CD14-positive monocyte (primary cell): Measurements from ENCODE around the gene PDK2. TPM values are rescaled to one million over a fixed set of nuclear protein-coding genes. Genes with fewer than 3 reads are reported as not detected.

Source experiments
- DNase-seq, 3 donors: peaks; one replicate each; pipeline ENCODE4 v3.0.0-alpha.2; 2011 to 2022
- H2AFZ ChIP-seq: 2 replicates; pipeline ENCODE4 v1.6.0; 2012; ENCODE audit warnings: mild to moderate bottlenecking, low read depth, low read length, inconsistent platforms; ENCODE audit not compliant: insufficient read depth, poor library complexity, severe bottlenecking
- H3K27ac ChIP-seq, 2 donors: 1 replicate in 1 of 2; 2 replicates in 1 of 2; pipeline ENCODE4 v1.5.1; 2012 to 2013; ENCODE audit warnings: low read length in 2 of 2, control low read depth in 1 of 2, inconsistent platforms in 1 of 2, low read depth in 1 of 2, mild to moderate bottlenecking in 1 of 2
- H3K27me3 ChIP-seq, 2 donors: one replicate each; pipeline versions ENCODE4 v1.6.0 to v1.6.1; 2011 to 2013; ENCODE audit warnings: low read length in 2 of 2; ENCODE audit not compliant: control insufficient read depth in 2 of 2, insufficient read depth in 2 of 2
- H3K36me3 ChIP-seq, 2 donors: replicated peaks in 1 of 2; 1 replicate in 1 of 2; 2 replicates in 1 of 2; pipeline versions ENCODE4 v1.5.1 to v1.6.1; 2012 to 2013; ENCODE audit warnings: low read length in 2 of 2, control low read depth in 1 of 2, inconsistent platforms in 1 of 2, mild to moderate bottlenecking in 1 of 2; ENCODE audit not compliant: insufficient read depth in 2 of 2, control insufficient read depth in 1 of 2
- H3K4me1 ChIP-seq, 2 donors: 1 replicate in 1 of 2; 2 replicates in 1 of 2; pipeline versions ENCODE4 v1.5.1 to v1.6.1; 2012 to 2013; ENCODE audit warnings: low read length in 2 of 2, control low read depth in 1 of 2, inconsistent platforms in 1 of 2, mild to moderate bottlenecking in 1 of 2, moderate library complexity in 1 of 2; ENCODE audit not compliant: insufficient read depth in 2 of 2, control insufficient read depth in 1 of 2
- H3K4me2 ChIP-seq: replicated peaks from 2 replicates; pipeline ENCODE3; 2012; ENCODE audit warnings: low read length, moderate library complexity, mild to moderate bottlenecking; ENCODE audit not compliant: poor library complexity, severe bottlenecking; ENCODE audit errors: extremely low read depth
- H3K4me3 ChIP-seq, 3 experiments: fragments of 200-600 bp in 1 of 3; sonication (generic) in 1 of 3; replicated peaks in 1 of 3; 1 replicate in 2 of 3; 2 replicates in 1 of 3; pipeline ENCODE4 v1.5.1; 2011 to 2013; ENCODE audit warnings: low read length in 3 of 3, mild to moderate bottlenecking in 3 of 3, control low read depth in 2 of 3, low read depth in 2 of 3, inconsistent platforms in 1 of 3, moderate library complexity in 1 of 3
- H3K79me2 ChIP-seq: 2 replicates; pipeline ENCODE4 v1.6.0; 2012; ENCODE audit warnings: mild to moderate bottlenecking, control low read depth, inconsistent platforms, low read length, moderate library complexity; ENCODE audit not compliant: insufficient read depth
- H3K9ac ChIP-seq: 2 replicates; pipeline ENCODE4 v1.6.0; 2017; ENCODE audit warnings: low read length, mild to moderate bottlenecking; ENCODE audit not compliant: insufficient read depth, poor library complexity, severe bottlenecking
- H3K9me3 ChIP-seq, 2 donors: replicated peaks in 1 of 2; 1 replicate in 1 of 2; 2 replicates in 1 of 2; pipeline versions ENCODE4 v1.5.1 to v1.6.1; 2012 to 2013; ENCODE audit warnings: low read length in 2 of 2, control low read depth in 1 of 2; ENCODE audit not compliant: control insufficient read depth in 1 of 2, insufficient read depth in 1 of 2
- H4K20me1 ChIP-seq: 2 replicates; pipeline ENCODE4 v1.6.0; 2012; ENCODE audit warnings: mild to moderate bottlenecking, low read length, control low read depth, moderate library complexity; ENCODE audit not compliant: insufficient read depth
- H3K27ac Mint-ChIP-seq, 7 donors: one replicate each; pipeline ENCODE4 v1.8.0; 2020; ENCODE audit warnings: mild to moderate bottlenecking in 7 of 7, mixed read lengths in 7 of 7, moderate library complexity in 6 of 7, inconsistent platforms in 2 of 7
- H3K27me3 Mint-ChIP-seq, 3 donors: one replicate each; pipeline ENCODE4 v1.8.0; 2021 to 2022; ENCODE audit warnings: low read depth in 3 of 3, mild to moderate bottlenecking in 3 of 3, mixed read lengths in 3 of 3, moderate library complexity in 3 of 3, inconsistent platforms in 1 of 3
- H3K36me3 Mint-ChIP-seq, 2 donors: one replicate each; pipeline ENCODE4 v1.8.0; 2020; ENCODE audit warnings: mixed read lengths in 2 of 2, inconsistent platforms in 1 of 2, mild to moderate bottlenecking in 1 of 2
- H3K4me1 Mint-ChIP-seq: one replicate; pipeline ENCODE4 v1.8.0; 2020; ENCODE audit warnings: mild to moderate bottlenecking, mixed read lengths
- H3K4me3 Mint-ChIP-seq, 2 donors: one replicate each; pipeline ENCODE4 v1.8.0; 2020; ENCODE audit warnings: mild to moderate bottlenecking in 2 of 2, mixed read lengths in 2 of 2, moderate library complexity in 1 of 2
- H3K9me3 Mint-ChIP-seq, 7 donors: one replicate each; pipeline ENCODE4 v1.8.0; 2020 to 2022; ENCODE audit warnings: mixed read lengths in 7 of 7, mild to moderate bottlenecking in 6 of 7, moderate library complexity in 6 of 7, inconsistent platforms in 2 of 7
- WGBS: methylation state at CpG from one replicate; pipeline ENCODE4 v1.1.5; 2013; ENCODE audit warnings: missing lambda C conversion rate; ENCODE audit not compliant: insufficient coverage; 5-methylcytosine and 5-hydroxymethylcytosine counted together
- intact Hi-C, 2 donors: fragments of 100-400 bp; cut with micrococcal nuclease; formaldehyde crosslinking; loops; one replicate each; pipeline versions ENCODE4 v1.15.0 to v1.15.1; 2023
- polyA plus RNA-seq, 3 donors: library from polyadenylated mRNA; depleted of rRNA in 1 of 3; unstranded in 2 of 3; stranded (reverse) in 1 of 3; fragments of 300-500 nt in 2 of 3; fragments of >200 nt in 1 of 3; fragmentation: Illumina TruSeq in 2 of 3; gene quantifications; 1 replicate in 2 of 3; 2 replicates in 1 of 3; pipeline ENCODE4 v1.2.3, GENCODE V29; 2012 to 2021
- TF ChIP-seq, protein P1 (sequence below): fragments of 200-600 bp; IDR thresholded peaks from one replicate; pipeline ENCODE4 v1.8.0; 2022; ENCODE audit warnings: antibody characterized with exemption, mild to moderate bottlenecking

Gene PDK2
- polyA plus RNA-seq, 3 donors = 15.9 to 43.0 (median 23.4) TPM

DNA sequence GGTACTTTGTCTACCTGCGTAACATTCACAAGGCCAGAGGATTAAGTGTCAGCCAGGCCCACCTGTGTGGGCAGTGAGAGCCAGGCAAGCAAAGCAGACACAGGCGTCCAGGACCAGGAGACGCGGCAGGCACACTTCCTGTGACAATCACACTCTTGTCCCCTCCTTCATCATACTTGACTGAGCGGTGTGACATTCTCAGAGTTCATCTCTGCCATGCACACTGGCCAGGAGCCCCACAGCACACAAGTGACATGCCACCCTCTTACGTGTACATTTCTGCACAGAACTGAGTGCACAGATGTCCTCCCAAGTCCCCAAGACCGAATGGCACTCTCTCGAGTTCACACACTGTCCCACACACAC is 46.6 kb downstream of the PDK2 start:
- WGBS = 47% methylated on average over 6 of the region's 8 CpGs
- Histone ChIP-seq H3K4me2 (peak overlapping the region; percentile 21), H3K36me3 (peaks cover 86 to 100% of the 10 kb centered on the region in 2 donors), H3K9ac (no peak overlapping the region), H3K9me3 (no peaks in the 10 kb centered on the region), H3K4me3 (peak overlapping the region in 1 of 3 experiments; percentile 7), H2AFZ (no peak overlapping the region), H3K27ac (peak overlapping the region; percentile 1 to 57), H3K4me1 (peaks cover 64 to 73% of the 10 kb centered on the region in 2 donors), H3K79me2 (peaks cover 81% of the 10 kb centered on the region), H4K20me1 (peaks cover 100% of the 10 kb centered on the region), H3K27me3 (no peaks in the 10 kb centered on the region)
- DNase-seq = no peak
- TF ChIP-seq, protein P1, sequence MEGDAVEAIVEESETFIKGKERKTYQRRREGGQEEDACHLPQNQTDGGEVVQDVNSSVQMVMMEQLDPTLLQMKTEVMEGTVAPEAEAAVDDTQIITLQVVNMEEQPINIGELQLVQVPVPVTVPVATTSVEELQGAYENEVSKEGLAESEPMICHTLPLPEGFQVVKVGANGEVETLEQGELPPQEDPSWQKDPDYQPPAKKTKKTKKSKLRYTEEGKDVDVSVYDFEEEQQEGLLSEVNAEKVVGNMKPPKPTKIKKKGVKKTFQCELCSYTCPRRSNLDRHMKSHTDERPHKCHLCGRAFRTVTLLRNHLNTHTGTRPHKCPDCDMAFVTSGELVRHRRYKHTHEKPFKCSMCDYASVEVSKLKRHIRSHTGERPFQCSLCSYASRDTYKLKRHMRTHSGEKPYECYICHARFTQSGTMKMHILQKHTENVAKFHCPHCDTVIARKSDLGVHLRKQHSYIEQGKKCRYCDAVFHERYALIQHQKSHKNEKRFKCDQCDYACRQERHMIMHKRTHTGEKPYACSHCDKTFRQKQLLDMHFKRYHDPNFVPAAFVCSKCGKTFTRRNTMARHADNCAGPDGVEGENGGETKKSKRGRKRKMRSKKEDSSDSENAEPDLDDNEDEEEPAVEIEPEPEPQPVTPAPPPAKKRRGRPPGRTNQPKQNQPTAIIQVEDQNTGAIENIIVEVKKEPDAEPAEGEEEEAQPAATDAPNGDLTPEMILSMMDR = no peak
- intact Hi-C loops = no loop called here
- Mint-ChIP-seq H3K4me1 (peaks cover 74% of the 10 kb centered on the region), H3K36me3 (peaks cover 95 to 98% of the 10 kb centered on the region in 2 donors), H3K9me3 (peaks cover 0 to 5% (median 1%) of the 10 kb centered on the region in 7 donors), H3K4me3 (peak overlapping the region in 1 of 2 donors; percentile 27), H3K27me3 (peaks cover 0 to 1% (median 0%) of the 10 kb centered on the region in 3 donors), H3K27ac (peak overlapping the region in 5 of 7 donors; percentile 30 to 87 (median 50))

DNA sequence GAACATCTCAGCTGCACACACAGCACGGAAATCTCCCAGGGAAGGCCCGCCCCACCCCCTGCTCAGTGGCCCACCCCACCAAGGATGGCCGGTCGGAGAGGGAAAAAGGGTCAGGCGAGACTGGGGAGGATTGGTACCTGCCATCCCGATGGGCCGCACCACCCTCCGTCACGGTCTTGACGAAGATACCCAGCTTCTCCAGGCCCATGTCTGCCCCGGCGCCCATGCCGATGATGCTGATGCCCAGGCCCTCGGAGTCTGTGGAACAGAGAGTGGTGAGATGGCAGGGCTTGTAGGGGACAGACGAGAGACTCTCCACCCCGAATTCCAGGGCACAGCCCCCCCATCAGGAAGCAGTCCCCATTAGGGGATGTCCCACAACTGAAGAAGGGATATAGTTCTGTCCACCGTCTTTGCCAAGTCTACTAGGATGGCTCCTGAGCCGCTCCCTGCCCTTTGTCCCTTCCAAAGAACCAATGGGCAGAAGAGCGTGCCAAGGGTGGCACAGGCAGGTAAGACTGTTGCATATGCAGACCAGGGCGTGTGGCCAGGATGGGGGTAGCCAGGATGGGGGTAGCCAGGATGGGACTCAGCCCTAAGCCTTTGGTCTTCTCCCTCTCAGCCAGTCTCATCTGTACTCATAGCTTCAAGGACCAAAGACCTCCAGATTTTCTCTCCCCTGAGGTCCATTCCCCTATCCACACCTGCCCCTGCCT is 48.5 kb downstream of the PDK2 start:
- no peak for DNase-seq
- H3K27me3 Mint-ChIP-seq = peaks cover 0 to 2% (median 0%) of the 10 kb centered on the region in 3 donors
- H3K27ac Mint-ChIP-seq = peak overlapping the region in 2 of 7 donors; percentile 18 to 73
- no peak overlapping the region for H3K4me3 Mint-ChIP-seq
- H3K27me3 ChIP-seq = no peaks in the 10 kb centered on the region
- peaks cover 95% of the 10 kb centered on the region for H3K79me2 ChIP-seq
- TF ChIP-seq, protein P1 = no peak
- peaks cover 82 to 87% of the 10 kb centered on the region in 2 donors for H3K36me3 Mint-ChIP-seq
- H3K9ac ChIP-seq = no peak overlapping the region
- no peak overlapping the region for H3K4me2 ChIP-seq
- peaks cover 67 to 81% of the 10 kb centered on the region in 2 donors for H3K36me3 ChIP-seq
- peaks cover 100% of the 10 kb centered on the region for H4K20me1 ChIP-seq
- H2AFZ ChIP-seq = no peak overlapping the region
- no peak overlapping the region for H3K27ac ChIP-seq
- H3K4me3 ChIP-seq = no peak overlapping the region
- WGBS = 96% methylated on average over 19 of the region's 20 CpGs
- intact Hi-C loops = no loop called here
- H3K9me3 Mint-ChIP-seq = peaks cover 0 to 5% (median 1%) of the 10 kb centered on the region in 7 donors
- peaks cover 73 to 86% of the 10 kb centered on the region in 2 donors for H3K4me1 ChIP-seq
- H3K9me3 ChIP-seq = no peaks in the 10 kb centered on the region
- peaks cover 81% of the 10 kb centered on the region for H3K4me1 Mint-ChIP-seq
